22Rv1 (cell line): ENCODE results near the gene PYY.

Experiments used
- CTCF ChIP-seq: fragments of 450-650 bp; IDR thresholded peaks from 2 replicates; pipeline ENCODE4 v1.5.1; 2017; ENCODE audit warnings: mild to moderate bottlenecking
- ZFX ChIP-seq: fragments of 450-650 bp; IDR thresholded peaks from 2 replicates; pipeline ENCODE4 v1.6.1; 2017; ENCODE audit warnings: antibody characterized with exemption, borderline replicate concordance

DNA sequence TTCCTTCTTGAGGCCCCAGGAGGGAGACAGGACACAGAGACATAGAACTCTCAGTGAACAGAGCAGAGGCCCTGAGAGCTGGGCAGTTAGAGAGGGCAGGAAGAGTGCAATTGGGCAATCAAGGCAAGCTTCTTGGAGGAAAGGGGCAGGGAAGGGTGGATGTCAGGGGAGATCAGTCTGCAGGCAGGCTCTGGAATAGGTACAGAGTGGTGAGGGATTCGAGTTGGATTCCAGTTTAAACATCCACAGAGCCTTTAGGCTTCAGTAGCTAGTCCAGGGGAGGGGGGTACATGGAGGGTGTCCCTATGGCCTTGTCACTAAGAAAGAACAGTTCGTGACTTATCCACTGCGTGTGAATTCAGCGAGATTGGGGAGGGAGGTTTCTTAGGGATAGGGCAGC lies 2.0 kb downstream of the PYY start:
- TF ChIP-seq CTCF (no peak), ZFX (no peak)
